ENCODE results near the gene RAP2A.

RAP2A gene

DNA sequence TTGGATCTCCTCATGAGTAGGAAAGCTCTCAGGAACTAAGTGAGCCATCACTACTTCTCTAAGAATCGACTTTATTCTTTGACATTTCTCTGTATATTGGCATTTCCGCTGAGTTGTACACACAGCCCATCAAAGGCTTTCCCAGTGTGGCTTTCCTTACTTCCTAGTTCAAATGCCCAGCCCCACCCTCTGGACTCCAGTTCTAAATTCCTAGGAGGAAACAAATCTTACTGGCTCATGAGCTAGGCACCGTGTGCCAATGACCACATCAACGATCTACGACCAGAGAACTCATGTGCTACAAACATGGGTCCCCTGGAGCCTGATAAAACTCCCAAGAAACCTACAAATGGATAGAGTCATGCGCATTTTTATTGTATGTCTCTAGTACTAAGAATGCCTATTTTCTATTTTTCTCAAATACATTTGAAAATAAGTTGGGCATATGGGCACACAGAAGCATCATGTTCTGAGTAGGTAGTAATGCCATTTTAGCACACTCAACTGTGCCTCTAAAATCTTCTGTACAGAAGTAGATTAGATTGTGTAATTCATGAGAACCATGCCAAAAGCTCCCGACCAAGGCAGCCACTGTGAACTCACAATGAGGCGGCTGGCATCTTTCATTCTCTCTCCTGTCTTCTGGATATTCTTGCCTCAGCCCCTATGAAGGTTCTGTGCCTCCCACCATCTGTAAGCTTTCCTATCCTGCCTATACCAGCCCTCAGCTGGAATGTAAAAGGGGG lies 10.5 kb upstream of the RAP2A start:
- no peak for DNase-seq

- DNase-seq, result no peak
Observed at GRCh38 chr13:97425590-97425989, 8.4 kb upstream of the RAP2A start.

DNA sequence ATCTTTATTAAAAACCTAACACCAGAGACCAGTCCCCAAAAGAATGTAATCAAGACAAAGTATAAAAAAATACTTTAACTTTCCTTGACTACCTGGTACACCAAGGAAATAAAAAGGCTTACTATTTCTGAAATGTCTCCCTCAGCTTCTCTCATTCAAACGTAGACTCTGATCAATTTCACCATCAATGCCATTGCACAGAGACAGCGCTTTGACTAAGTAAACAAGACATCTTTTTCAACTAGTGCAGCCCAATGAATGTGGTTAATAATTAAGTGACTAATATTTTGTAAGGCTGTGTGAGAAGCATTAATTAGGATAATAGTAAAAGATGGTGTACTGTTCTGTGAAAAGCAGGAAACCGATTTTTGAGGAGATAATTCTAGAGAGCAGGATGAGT lies 7.3 kb upstream of the RAP2A start:
- no peak for DNase-seq

DNA sequence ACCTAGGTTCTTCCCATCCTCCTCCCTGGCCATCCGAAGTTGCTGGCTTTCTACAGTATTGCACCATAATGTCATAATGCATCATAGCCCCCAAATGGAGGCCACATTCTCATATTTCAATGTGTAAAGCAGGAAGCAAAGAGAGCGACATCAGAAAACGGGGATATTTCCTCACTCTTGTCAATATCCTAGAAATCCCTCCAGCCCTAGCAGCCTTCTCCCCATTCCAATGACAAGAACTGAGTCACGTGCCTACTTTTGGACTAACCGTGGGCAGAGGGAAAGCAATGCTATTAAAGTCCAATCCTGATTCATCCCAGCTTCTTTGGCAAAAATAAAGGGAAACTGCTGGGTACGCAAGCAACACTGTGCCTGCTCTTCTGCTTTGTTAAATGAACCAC lies 4.3 kb upstream of the RAP2A start:
- no peak for DNase-seq

DNA sequence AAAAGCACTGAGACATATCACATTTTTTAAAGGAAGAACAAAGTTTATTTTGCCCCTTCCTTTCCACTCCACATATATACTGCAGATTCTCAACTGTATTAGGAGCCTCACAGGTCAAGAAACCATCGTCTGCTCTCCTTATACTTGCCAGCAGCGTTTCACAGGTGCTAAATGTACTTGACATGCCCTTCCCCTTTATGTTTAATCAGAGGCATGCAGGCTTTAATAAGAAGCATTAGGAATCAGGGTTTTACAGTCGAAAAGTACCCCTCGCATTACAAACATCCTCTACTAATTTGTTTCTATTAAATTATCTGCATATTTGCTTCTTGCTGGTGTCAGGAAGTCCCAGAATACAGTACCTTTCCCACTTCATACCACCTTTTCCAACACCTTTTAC lies 3.7 kb upstream of the RAP2A start:
- DNase-seq, result no peak

GRCh38 chr13:97431171-97431764 lies 2.7 kb upstream of the RAP2A start:
- no peak for DNase-seq

GRCh38 chr13:97432232-97432916 lies 1.6 kb upstream of the RAP2A start:
- DNase-seq, result no peak

DNA sequence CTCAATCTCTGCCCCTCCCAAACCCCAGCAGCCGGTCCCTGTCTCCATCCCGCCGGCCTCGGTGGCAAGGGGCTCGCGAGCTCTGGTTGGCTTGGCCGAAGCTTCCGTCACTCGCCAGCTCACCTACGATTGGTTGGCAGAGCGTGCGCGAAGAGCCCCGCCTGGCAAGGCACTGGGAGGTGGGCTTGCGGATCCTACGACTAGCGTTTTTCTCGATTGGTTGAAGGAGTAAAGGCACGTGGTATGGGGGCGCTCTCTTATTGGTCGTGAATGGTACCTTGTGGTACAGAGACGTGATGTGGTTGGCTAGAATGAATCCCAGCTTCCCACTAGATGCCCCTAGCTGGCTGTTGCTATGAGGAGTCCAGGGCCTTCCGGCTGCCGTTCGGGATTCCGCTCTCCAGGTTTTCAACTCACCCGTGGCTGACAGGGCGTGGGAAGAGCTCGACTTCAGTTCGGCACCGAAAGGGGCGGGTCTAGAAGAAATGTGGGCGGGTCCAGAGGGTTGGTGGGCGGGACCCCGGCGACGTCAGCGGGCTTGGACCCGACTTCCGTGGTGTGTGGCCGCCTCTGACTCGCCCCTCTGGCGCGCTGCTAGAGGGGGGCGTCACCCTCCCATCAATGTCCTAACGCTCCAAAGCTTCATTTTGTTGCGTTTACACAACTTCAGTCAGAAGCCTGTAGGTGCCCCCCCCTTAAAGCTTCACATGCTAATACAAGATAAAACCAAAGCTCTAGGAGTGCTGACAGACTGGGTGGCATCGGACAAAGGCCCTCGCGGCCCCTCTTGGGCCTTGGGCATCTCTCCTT lies 847 bp upstream of the RAP2A start:
- DNase-seq, result peak; percentile 79

DNA sequence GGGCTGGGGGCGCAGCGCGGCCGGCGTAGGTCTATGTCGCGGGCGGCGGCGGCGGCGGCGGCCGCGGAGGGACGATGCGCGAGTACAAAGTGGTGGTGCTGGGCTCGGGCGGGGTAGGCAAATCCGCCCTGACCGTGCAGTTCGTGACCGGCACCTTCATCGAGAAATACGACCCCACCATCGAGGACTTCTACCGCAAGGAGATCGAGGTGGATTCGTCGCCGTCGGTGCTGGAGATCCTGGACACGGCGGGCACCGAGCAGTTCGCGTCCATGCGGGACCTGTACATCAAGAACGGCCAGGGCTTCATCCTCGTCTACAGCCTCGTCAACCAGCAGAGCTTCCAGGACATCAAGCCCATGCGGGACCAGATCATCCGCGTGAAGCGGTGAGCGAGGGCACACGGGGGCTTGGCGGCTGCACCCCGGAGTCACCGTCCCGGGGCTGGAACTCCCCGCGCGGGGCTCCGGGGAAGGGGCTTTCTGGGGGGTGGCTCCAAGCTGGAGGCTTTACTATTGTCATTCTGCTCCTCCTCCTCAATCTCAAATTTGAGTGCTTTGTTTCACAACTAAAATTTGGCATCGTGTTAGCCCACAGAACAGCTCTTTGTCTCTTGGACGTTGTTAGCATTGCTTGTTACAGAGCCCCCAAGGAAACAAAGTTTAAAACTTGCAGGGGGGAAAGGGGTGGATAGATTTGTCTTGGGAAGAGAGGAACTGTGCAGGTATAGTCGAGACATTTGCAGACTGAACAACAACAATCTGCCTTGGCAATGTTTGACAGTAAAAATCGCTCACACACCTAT lies 630 bp downstream of the RAP2A start:
- no peak for DNase-seq

DNA sequence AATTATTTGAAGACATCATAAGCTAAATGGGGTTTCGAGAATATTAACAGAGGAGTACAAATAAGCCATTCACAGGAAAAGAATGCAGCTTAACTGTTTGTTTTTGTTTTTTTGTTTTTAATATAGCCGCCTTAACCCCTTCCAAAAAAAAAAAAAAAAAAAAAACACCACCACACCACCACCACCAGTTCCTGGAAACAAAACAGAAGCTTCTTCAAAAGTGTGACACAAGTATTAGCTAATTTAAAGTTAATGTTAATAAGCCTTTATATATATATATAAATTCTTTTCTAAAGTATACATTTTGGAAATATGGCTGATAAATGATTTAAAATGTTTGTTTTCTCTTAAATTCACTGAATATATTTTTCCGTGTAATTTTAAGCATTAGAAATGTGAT lies 1.4 kb downstream of the RAP2A start:
- DNase-seq, result no peak

DNA sequence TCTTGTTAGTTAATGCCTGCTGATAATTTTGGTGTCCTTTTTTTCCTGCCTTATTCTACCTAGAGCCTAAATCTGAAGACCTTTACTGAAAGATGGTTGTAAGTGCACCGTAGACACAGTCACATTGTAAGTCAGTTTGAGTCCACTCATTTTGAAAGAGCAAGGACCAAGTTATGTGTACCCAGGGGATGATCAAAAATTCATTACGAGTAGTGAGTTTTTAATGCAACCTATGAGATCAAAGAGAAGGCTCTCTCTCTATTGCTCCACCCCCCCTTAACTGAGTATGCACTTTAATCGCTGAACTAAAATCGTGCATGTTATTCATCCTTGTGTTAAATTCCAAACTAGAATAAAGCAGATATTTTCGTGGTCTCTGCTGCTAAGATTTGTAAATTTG lies 1.8 kb downstream of the RAP2A start:
- no peak for DNase-seq

DNA sequence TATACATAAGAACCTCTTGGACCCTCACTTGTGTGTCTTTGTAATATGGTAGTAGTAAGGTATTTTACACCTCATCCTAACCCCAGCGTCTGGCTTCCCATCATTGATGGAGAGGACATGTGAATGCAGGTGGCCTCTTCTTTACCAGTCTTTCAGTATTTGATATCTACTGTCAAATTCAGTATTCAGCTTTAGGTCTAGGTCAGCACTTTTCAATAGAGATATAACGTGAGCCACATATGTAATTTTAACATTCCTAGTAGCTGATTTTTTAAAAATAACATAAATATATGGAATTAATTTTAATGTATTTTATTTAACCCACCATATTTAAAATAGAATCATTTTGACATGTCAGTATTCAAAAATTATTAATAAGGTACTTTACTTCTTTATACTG lies 2.9 kb downstream of the RAP2A start:
- DNase-seq, result no peak

DNA sequence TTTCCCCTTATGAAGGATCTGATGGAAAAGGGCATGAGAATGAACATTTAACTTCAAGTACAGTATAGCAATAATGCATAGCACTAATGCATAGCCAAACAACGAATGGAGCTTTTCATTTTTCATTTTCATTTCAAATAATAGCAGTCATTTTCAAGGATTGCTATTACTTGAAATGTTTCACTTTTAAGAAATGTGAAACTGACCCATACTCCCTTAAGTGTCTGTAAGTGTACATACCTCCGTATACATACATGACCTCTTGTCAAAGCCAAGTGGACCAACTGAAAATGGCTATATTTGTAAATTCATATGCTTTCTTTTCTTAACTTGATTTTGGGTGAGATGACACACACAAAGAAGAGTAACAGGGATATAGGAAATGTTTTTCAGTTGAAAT lies 3.8 kb downstream of the RAP2A start:
- no peak for DNase-seq

DNA sequence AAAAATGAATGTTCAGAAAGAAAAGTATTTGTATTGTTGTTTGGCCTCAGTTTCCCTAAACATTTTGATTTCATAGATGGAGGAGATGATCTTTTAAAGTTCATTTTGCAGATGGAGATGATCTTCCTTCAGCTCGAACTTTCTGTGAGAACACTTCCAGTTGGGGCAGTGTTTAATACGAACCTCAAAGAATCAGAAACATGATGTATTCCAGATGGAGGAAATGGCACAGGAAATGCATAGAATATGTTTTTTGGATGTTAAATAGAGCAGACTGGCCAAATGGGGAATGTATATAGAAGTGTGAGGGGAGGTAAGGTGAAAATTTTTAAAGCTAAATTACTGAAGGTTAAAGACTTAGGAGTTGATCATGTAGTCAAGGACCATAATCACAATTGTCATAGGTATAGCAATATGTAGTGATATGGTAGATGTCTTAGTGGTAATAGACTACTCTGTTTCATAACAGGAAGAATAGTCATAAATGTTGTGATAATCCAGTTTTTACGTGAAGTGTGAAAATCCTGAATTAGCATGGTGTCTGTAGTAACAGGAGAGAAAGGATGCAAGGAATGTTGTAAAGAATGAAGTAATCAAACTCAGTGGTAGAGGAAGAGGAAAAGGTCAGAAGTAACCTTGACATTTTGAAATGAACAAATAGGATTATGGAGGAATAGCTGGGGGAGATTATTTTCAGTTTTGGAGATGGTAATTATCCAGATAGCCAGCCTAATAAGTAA lies 5.1 kb downstream of the RAP2A start:
- DNase-seq, result no peak

GRCh38 chr13:97440598-97441170 lies 6.7 kb downstream of the RAP2A start:
- DNase-seq, result no peak

DNA sequence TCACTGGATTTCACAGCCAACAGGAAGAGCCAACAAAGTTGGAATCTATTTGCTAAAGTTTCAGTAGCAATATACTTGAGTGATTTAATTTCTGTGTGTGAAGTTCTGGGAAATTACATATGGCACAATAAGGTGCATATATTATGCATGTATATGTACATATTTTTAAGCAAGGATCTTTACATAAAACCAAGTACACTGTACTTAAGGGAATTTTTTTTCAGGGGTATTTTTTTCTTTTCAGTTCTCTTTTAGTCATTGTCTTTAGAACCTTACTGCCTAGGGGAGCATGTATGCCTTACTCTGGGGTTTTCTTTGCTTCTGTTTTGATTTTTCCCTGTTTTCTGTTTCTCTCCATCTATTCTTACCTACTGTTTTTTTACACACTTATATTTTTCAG lies 7.4 kb downstream of the RAP2A start:
- no peak for DNase-seq

DNA sequence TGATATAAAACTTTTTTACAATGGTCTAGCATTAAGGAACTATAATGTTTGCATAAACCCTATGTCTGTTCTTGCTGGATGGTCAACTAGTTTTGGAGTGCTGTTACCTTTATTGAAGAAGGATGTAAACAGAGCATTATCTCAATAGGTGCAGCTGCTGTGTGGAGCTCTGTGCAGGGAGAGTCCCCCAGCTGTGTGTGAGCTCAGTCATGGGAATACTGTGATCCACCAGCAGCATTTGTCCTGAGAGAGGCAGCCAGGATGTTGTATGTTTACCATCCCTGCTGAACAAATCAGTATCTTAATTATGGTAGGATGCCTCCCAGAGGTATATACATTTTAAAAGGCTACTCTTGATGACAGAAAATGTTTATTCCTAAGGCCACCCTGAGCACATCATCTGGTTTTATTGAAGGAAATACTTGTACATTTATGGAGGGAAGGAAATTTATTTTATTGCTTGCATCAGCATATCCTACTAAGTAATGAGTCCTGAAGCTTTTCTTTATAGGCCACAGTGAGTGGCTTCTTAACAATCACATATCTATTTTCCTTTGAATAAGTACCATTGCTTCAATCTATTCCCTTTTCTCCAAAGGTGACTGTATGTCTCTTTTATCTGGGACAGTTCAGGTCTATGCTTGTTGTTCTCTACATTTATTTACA lies 11.7 kb downstream of the RAP2A start:
- DNase-seq, result no peak

DNA sequence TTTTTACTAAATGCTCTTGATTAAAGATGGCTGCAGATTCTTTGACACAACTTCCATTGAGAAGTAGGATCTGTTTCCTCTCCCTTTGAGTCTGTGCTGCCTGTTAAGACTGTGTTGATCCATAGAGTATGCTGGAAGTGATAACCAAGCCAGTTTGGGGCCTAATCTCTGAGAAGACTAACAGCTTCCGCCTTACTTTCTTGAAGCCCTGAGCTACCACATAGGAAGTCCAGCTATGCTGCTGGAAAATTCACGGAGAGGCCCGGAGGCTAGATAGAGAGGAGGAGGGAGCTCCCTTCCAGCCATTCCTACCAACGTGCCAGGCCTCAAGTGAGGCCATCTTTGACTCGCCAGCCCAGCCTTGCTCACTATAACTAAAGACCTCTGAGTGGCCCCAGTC lies 12.5 kb downstream of the RAP2A start:
- DNase-seq, result no peak

DNA sequence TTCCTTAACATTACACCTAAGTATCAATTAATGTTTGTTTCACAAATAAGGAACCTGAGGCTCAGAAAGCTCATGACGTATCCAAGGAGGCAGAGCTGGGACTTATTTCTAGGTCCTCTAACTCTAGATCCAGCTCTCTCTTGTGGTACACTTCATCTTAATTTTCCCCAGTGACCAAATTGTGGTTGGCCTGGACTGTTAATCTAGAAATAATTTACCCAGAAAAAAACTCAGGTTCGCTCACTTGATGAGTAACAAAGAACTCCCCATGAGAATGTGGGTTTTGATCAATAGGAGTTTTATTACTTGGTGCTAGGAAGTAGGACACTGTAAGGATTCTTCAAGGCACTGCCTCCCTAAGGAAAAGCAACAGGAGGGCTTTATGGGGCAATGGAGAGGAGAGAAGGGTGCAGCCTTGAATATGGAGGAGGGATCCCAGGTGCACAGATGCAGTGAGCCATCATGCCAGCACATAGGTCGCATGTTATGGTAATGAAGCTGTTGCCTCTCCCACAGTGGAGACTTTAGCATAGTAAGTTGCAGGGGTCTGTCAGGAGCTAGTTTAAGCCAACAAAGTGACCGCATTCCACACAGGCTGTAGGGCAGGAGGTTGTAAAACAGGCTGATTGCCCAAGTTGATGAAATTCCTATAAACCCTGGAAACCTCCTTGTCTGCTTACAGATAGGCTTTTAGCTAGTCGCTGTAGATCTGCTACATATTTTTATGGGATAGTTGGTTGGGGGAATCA lies 14.7 kb downstream of the RAP2A start:
- DNase-seq, result no peak

DNA sequence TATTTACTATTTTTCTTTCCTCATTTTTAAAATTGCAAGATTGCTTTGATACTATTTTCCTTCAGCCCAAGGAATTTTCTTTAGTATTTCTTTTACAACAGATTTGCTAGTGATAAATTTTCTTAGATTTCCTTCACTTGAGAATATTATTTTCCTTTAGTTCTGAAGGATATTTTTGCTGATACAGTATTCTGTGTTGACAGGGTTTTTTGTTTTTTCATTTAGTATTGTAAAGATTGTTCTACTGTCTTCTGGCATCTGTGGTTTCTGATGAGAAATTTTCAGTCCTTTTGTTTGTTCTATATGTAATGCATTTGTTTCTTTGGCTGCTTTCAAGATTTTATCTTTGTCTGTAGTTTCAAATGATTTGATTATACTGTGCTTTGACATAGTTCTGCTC lies 20.7 kb downstream of the RAP2A start:
- no peak for DNase-seq
